ENCODE results near the gene MRPL43. TPM values are rescaled to one million over a fixed set of nuclear protein-coding genes. Genes with fewer than 3 reads are reported as not detected.
A peak's percentile ranks its signal among the peaks of the same experiment; 100 is the strongest.

The MRPL43 gene
- total and polyA plus RNA-seq, 10 of the 15 experiments (the other 5 are each of a cell fraction or from before 2014, with no cell fraction given): 16.6 to 108 (median 65.1) TPM

GRCh38 chr10:101012525-101013364, 25.4 kb upstream of the MRPL43 start:
- no peaks in the 10 kb centered on the region for H3K9me3 ChIP-seq (replicated peaks; ENCODE audit: control insufficient read depth, insufficient read depth, low read length)
- ATAC-seq: peak; percentile 91
- RAD21 ChIA-PET (ENCODE audit: unreplicated experiment): interaction anchor here (1.1 kb wide), 1 partner anchor 14 kb away, joined by 3 read pairs; no protein-coding TSS in a partner anchor
- no peak overlapping the region for H2AFZ ChIP-seq (ENCODE audit: control insufficient read depth, low read depth, low read length)
- POLR2A ChIA-PET: no interaction called here
- CTCF ChIA-PET: interaction anchor here (1.1 to 2.2 kb wide), 5 partner anchors 10 to 99 kb away, joined by 3 to 8 read pairs (median 5); partner anchors contain the start of gene LZTS2
- in situ Hi-C loops (cut with MboI) (no loop called here), intact Hi-C loops (cut with micrococcal nuclease; ENCODE audit: unreplicated experiment) (loop anchor here (1.0 kb wide), 1 partner anchor 13 kb away; the partner anchor contains the start of gene LZTS2)
- SMC1A ChIA-PET (ENCODE audit: uncharacterized antibody, unreplicated experiment): interaction anchor here (1.6 kb wide), 1 partner anchor 14 kb away, joined by 6 read pairs; no protein-coding TSS in a partner anchor
- H3K4me2 ChIP-seq (ENCODE audit: control insufficient read depth, insufficient read depth): no peak overlapping the region
- H3K27me3 ChIP-seq (replicated peaks in 1 of 2; ENCODE audit: control insufficient read depth in 2 of 2, insufficient read depth in 2 of 2, low read length in 1 of 2): peaks cover 3 to 8% of the 10 kb centered on the region in 2 experiments
- DNase-seq (ENCODE audit: low read depth, low spot score): peak; percentile 61
- 13% methylated on average over 14 of the region's 14 CpGs for WGBS (ENCODE audit: insufficient coverage, insufficient replicate concordance, low lambda C conversion rate, missing lambda C conversion rate)
- FAIRE-seq: peak; percentile 83
- no peak overlapping the region for H3K9ac ChIP-seq (ENCODE audit: control insufficient read depth, insufficient read depth, low read length)
- no TSS peak for BruUV-seq (replicated peaks)
- H3K79me2 ChIP-seq (ENCODE audit: control insufficient read depth, insufficient read depth, low read length): no peaks in the 10 kb centered on the region
- peaks cover 3% of the 10 kb centered on the region; the same call in 1 of the 2 replicates for H3K4me1 ChIP-seq (ENCODE audit: control insufficient read depth, insufficient read depth, low read length)
- H3K4me3 ChIP-seq: no peak overlapping the region
- H3K36me3 ChIP-seq (ENCODE audit: control insufficient read depth in 2 of 2, insufficient read depth in 2 of 2, low read length in 1 of 2): no peaks in the 10 kb centered on the region
- H3K27ac ChIP-seq (ENCODE audit: control insufficient read depth, insufficient read depth): no peak overlapping the region
- H4K20me1 ChIP-seq (ENCODE audit: control insufficient read depth, insufficient read depth): no peaks in the 10 kb centered on the region
- TF ChIP-seq POU2F2 (IDR thresholded peaks at IDR 0.05; ENCODE audit: borderline replicate concordance, low read depth, low read length) (no peak), BCL3 (IDR thresholded peaks at IDR 0.05; ENCODE audit: borderline replicate concordance, insufficient read depth, low read depth, low read length, poor library complexity, severe bottlenecking) (no peak), ZBTB11 (CRISPR knock-in tag; IDR thresholded peaks at IDR 0.05) (no peak), SRF (IDR thresholded peaks at IDR 0.05; ENCODE audit: low read depth in 2 of 2, low read length in 2 of 2) (no peak), SKIL (IDR thresholded peaks at IDR 0.05; ENCODE audit: low read depth, poor library complexity, severe bottlenecking) (peak; percentile 45), CREB1 (IDR thresholded peaks at IDR 0.05; ENCODE audit: low read depth) (no peak), RB1 (IDR thresholded peaks at IDR 0.05; ENCODE audit: borderline replicate concordance) (no peak), FOS (IDR thresholded peaks at IDR 0.05; ENCODE audit: borderline replicate concordance, extremely low read depth, insufficient read length) (no peak), CHD4 (IDR thresholded peaks at IDR 0.05) (no peak), KLF5 (IDR thresholded peaks at IDR 0.05; ENCODE audit: partially characterized antibody) (no peak), E2F8 (IDR thresholded peaks at IDR 0.05; ENCODE audit: low read depth, partially characterized antibody) (peak; percentile 23)

All from GM12878 (cell line).